Uterus (tissue), 4 donors: ENCODE results near the gene TRIO. TPM values are rescaled to one million over a fixed set of nuclear protein-coding genes. Genes with fewer than 3 reads are reported as not detected.
"Not testable (repeated sequence)": the region's sequence is repeated elsewhere in the genome, so short reads cannot be mapped to it uniquely, and the experiment has no call there.

Source experiments
- DNase-seq, 2 donors: peaks; one replicate each; pipeline ENCODE4 v3.0.0-alpha.2; 2019 to 2020
- H3K27ac ChIP-seq, 2 donors: fragments of 200-600 bp; sonication (generic); 1 replicate in 1 of 2; 2 replicates in 1 of 2; pipeline ENCODE4 v1.5.1; 2016 to 2018
- H3K27me3 ChIP-seq, 2 donors: fragments of 200-600 bp; sonication (generic); one replicate each; pipeline ENCODE4 v1.5.1; 2018 to 2019; ENCODE audit warnings: control low read depth in 1 of 2
- H3K36me3 ChIP-seq, 2 donors: fragments of 200-600 bp; sonication (generic); one replicate each; pipeline ENCODE4 v1.5.1; 2019; ENCODE audit warnings: control low read depth in 1 of 2
- H3K4me1 ChIP-seq, 2 donors: fragments of 200-600 bp; sonication (generic); one replicate each; pipeline ENCODE4 v1.5.1; 2018 to 2019; ENCODE audit warnings: control low read depth in 1 of 2
- H3K4me3 ChIP-seq, 2 donors: fragments of 200-600 bp; sonication (generic); 1 replicate in 1 of 2; 2 replicates in 1 of 2; pipeline ENCODE4 v1.5.1; 2018 to 2019; ENCODE audit warnings: mild to moderate bottlenecking in 1 of 2
- H3K9me3 ChIP-seq, 2 donors: fragments of 200-600 bp; sonication (generic); one replicate each; pipeline ENCODE4 v1.5.1; 2019; ENCODE audit warnings: control low read depth in 1 of 2
- POLR2A ChIP-seq, 2 donors: fragments of 450-650 bp; IDR thresholded peaks; one replicate each; pipeline ENCODE4 v1.6.1; 2016; ENCODE audit warnings: antibody characterized with exemption in 2 of 2, mild to moderate bottlenecking in 1 of 2, moderate library complexity in 1 of 2
- intact Hi-C: fragments of 100-400 bp; cut with DNase I; formaldehyde crosslinking; loops from one replicate; pipeline ENCODE4 v1.15.1; 2023; ENCODE audit warnings: low total_unique reads
- total RNA-seq, 4 donors: library from RNA; depleted of rRNA in 3 of 4; stranded (reverse); fragments of >200 nt in 3 of 4; gene quantifications; one replicate each; pipeline versions ENCODE4 v1.1.0 to v1.2.4, GENCODE V29; 2014 to 2023
- TF ChIP-seq, protein P1 (sequence below), 4 experiments: fragments of 200-600 bp in 2 of 4; fragments of 450-650 bp in 2 of 4; sonication (generic) in 2 of 4; IDR thresholded peaks; one replicate each; pipeline ENCODE4 v1.5.1; 2016 to 2019; ENCODE audit warnings: antibody characterized with exemption in 4 of 4, mild to moderate bottlenecking in 2 of 4, moderate library complexity in 1 of 4
- donor health status: DM: yes; HTN: yes; CAD: no.

The TRIO gene
- 100 to 1,000 TPM in 3 of 4 donors, 10 to 100 TPM in 1; 93.5 to 234 (median 207) TPM for total RNA-seq

GRCh38 chr5:14142827-14143545 lies at the start of gene TRIO:
Gene TRIO, plus strand, starts transcription at chr5:14143342. Its CDS starts 384 bp downstream, at chr5:14143726.
- TF ChIP-seq, protein P1, sequence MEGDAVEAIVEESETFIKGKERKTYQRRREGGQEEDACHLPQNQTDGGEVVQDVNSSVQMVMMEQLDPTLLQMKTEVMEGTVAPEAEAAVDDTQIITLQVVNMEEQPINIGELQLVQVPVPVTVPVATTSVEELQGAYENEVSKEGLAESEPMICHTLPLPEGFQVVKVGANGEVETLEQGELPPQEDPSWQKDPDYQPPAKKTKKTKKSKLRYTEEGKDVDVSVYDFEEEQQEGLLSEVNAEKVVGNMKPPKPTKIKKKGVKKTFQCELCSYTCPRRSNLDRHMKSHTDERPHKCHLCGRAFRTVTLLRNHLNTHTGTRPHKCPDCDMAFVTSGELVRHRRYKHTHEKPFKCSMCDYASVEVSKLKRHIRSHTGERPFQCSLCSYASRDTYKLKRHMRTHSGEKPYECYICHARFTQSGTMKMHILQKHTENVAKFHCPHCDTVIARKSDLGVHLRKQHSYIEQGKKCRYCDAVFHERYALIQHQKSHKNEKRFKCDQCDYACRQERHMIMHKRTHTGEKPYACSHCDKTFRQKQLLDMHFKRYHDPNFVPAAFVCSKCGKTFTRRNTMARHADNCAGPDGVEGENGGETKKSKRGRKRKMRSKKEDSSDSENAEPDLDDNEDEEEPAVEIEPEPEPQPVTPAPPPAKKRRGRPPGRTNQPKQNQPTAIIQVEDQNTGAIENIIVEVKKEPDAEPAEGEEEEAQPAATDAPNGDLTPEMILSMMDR (IDR thresholded peaks at IDR 0.05): peak; percentile 47 to 62 (median 51)
- TF ChIP-seq POLR2A (IDR thresholded peaks at IDR 0.05): peak; percentile 58 to 69
- no peaks in the 10 kb centered on the region for H3K27me3 ChIP-seq
- intact Hi-C loops: loop anchor here (5.0 kb wide), 1 partner anchor 124 kb away; no protein-coding TSS in a partner anchor
- H3K27ac ChIP-seq: peak within 1 kb of the TSS; percentile 98 to 99
- no peaks in the 10 kb centered on the region for H3K36me3 ChIP-seq
- peak within 1 kb of the TSS; percentile 57 to 95 for H3K4me3 ChIP-seq
- peak; percentile 94 to 96 for DNase-seq
- peaks cover 8 to 14% of the 10 kb centered on the region in 2 donors for H3K4me1 ChIP-seq
- H3K9me3 ChIP-seq: no peaks in the 10 kb centered on the region

DNA sequence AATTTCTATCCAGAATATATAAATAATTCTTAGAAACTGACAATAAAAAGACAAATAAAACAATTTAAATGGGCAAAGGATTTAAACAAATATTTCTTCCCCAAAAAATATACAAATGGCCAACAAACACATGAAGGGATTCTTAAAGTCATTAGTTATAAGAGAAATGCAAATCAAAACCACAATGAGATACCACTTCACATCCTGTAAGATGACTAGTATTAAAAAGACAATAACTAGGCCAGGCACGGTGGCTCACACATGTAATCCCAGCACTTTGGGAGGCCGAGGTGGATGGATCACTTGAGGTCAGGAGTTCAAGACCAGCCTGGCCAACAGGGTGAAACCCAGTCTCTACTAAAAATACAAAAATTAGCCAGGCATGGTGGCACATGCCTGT lies 45.8 kb upstream of the TRIO start:
- H3K4me1 ChIP-seq, H3K27ac ChIP-seq, H3K9me3 ChIP-seq, H3K4me3 ChIP-seq, H3K36me3 ChIP-seq, H3K27me3 ChIP-seq, DNase-seq, intact Hi-C loops: not testable (repeated sequence)

DNA sequence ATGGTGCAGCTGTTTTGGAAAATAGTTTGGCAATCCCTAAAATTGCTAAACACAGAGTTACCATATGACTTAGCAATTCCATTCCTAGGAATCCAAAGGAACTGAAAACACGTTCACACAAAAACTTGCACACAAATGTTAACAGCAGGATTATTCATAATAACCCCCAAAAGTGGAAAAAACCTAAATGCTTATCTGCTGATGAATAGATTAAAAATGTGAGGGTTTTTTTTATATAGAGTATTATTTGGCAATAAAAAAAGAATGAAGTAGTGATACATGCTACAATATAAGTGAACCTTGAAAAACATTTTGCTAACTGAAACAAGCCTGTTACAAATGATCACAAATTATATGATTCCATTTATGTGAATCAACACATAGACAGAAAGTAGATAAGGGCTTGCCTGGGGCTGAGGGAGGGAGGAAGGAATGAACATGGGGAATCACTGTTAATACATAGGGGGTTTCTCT lies 45.1 kb upstream of the TRIO start:
- intact Hi-C loops: no loop called here
- H3K9me3 ChIP-seq: no peaks in the 10 kb centered on the region
- no peak overlapping the region for H3K27ac ChIP-seq
- DNase-seq: no peak
- no peak for TF ChIP-seq POLR2A (IDR thresholded peaks at IDR 0.05)
- TF ChIP-seq, protein P1 (IDR thresholded peaks at IDR 0.05): no peak
- no peaks in the 10 kb centered on the region for H3K4me1 ChIP-seq
- H3K36me3 ChIP-seq: no peaks in the 10 kb centered on the region
- H3K4me3 ChIP-seq: no peak overlapping the region
- no peaks in the 10 kb centered on the region for H3K27me3 ChIP-seq

DNA sequence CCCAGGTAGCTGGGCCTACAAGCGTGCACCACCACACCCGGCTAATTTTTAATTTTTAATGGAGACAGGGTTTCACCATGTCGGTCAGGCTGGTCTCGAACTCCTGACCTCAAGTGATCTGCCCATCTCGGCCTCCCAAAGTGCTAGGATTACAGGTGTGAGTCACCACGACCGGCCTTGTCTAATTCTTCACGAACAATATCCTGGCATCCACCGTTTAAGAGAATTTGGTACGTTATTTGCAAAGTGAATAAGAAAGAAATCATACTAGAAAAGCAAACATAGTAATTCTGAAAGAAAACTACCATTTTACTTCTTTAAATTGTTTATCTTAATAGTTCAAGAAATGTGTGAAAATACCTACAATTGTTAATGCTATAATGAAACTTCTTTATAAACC lies 42.9 kb upstream of the TRIO start:
- H3K4me1 ChIP-seq: no peaks in the 10 kb centered on the region
- H3K9me3 ChIP-seq: no peaks in the 10 kb centered on the region
- TF ChIP-seq POLR2A (IDR thresholded peaks at IDR 0.05): no peak
- TF ChIP-seq, protein P1 (IDR thresholded peaks at IDR 0.05): no peak
- intact Hi-C loops: no loop called here
- H3K27me3 ChIP-seq: no peaks in the 10 kb centered on the region
- no peak for DNase-seq
- no peaks in the 10 kb centered on the region for H3K36me3 ChIP-seq
- no peak overlapping the region for H3K4me3 ChIP-seq
- H3K27ac ChIP-seq: no peak overlapping the region

DNA sequence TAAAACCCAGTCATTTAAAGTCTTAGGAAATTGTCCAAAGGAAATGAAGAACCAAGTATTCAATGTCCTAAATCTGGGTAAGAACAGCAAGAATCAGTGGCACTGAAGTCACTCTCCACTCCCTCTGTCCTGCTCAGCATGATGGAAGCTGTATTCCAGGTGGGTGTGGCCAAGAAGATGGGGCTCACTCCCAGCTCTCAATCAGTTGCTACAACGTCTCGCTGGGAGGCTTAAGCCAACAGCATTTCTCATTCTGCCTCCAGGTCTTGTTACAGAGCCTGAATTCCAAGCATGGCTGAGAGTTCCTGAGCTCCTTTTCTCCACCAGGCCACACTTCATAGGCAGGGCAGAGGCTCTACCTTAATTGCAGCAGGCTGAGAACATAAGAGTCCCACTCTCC lies 41.2 kb upstream of the TRIO start:
- H3K27me3 ChIP-seq: no peaks in the 10 kb centered on the region
- H3K9me3 ChIP-seq: no peaks in the 10 kb centered on the region
- no peak overlapping the region for H3K4me3 ChIP-seq
- DNase-seq: no peak
- TF ChIP-seq POLR2A (IDR thresholded peaks at IDR 0.05): no peak
- TF ChIP-seq, protein P1 (IDR thresholded peaks at IDR 0.05): no peak
- H3K36me3 ChIP-seq: no peaks in the 10 kb centered on the region
- intact Hi-C loops: no loop called here
- no peak overlapping the region for H3K27ac ChIP-seq
- H3K4me1 ChIP-seq: no peaks in the 10 kb centered on the region
